SK-N-SH treated with all-trans-retinoic acid at 6 μM for 48 hours (cell line): ENCODE measurements around the gene ARID4B.

ENCODE experiments used
- BACH2 ChIP-seq: fragments of 250-450 bp; sonication (Bioruptor Pico); IDR thresholded peaks from 2 replicates; pipeline ENCODE4 v1.9.0; 2021; ENCODE audit warnings: mild to moderate bottlenecking, borderline replicate concordance
- CSDC2 ChIP-seq: fragments of 250-450 bp; sonication (Bioruptor Pico); IDR thresholded peaks from 2 replicates; pipeline ENCODE4 v1.5.0; 2020; ENCODE audit warnings: mild to moderate bottlenecking, moderate library complexity
- SNAI2 ChIP-seq: fragments of 250-450 bp; sonication (Bioruptor Pico); IDR thresholded peaks from 2 replicates; pipeline ENCODE4 v1.5.0; 2020; ENCODE audit warnings: mild to moderate bottlenecking, moderate library complexity
- TOX ChIP-seq: fragments of 250-450 bp; sonication (Bioruptor Pico); IDR thresholded peaks from 2 replicates; pipeline ENCODE4 v1.8.0; 2021; ENCODE audit warnings: mild to moderate bottlenecking, moderate library complexity, borderline replicate concordance
- ZNF70 ChIP-seq: fragments of 450-650 bp; formaldehyde crosslinking; IDR thresholded peaks from 2 replicates; pipeline ENCODE4 v1.5.0; 2020; ENCODE audit warnings: mild to moderate bottlenecking, moderate library complexity
- TF ChIP-seq, protein P1 (sequence below): fragments of 250-450 bp; sonication (Bioruptor Pico); IDR thresholded peaks from 2 replicates; pipeline ENCODE4 v1.5.1; 2020; ENCODE audit warnings: low read depth, mild to moderate bottlenecking, moderate library complexity
- TF ChIP-seq, protein P2 (sequence below): fragments of 250-450 bp; sonication (Bioruptor Pico); IDR thresholded peaks from 2 replicates; pipeline ENCODE4 v1.8.0; 2021; ENCODE audit warnings: low read depth, mild to moderate bottlenecking, moderate library complexity, borderline replicate concordance

GRCh38 chr1:235313931-235314678 is 13.9 kb downstream of the ARID4B start:
- TF ChIP-seq BACH2 (CRISPR knock-in tag): no peak
- TF ChIP-seq, protein P1, sequence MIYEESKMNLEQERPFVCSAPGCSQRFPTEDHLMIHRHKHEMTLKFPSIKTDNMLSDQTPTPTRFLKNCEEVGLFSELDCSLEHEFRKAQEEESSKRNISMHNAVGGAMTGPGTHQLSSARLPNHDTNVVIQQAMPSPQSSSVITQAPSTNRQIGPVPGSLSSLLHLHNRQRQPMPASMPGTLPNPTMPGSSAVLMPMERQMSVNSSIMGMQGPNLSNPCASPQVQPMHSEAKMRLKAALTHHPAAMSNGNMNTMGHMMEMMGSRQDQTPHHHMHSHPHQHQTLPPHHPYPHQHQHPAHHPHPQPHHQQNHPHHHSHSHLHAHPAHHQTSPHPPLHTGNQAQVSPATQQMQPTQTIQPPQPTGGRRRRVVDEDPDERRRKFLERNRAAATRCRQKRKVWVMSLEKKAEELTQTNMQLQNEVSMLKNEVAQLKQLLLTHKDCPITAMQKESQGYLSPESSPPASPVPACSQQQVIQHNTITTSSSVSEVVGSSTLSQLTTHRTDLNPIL (CRISPR knock-in tag): no peak
- TF ChIP-seq SNAI2: no peak
- TF ChIP-seq, protein P2, sequence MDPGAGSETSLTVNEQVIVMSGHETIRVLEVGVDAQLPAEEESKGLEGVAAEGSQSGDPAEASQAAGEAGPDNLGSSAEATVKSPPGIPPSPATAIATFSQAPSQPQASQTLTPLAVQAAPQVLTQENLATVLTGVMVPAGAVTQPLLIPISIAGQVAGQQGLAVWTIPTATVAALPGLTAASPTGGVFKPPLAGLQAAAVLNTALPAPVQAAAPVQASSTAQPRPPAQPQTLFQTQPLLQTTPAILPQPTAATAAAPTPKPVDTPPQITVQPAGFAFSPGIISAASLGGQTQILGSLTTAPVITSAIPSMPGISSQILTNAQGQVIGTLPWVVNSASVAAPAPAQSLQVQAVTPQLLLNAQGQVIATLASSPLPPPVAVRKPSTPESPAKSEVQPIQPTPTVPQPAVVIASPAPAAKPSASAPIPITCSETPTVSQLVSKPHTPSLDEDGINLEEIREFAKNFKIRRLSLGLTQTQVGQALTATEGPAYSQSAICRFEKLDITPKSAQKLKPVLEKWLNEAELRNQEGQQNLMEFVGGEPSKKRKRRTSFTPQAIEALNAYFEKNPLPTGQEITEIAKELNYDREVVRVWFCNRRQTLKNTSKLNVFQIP (CRISPR knock-in tag): no peak
- no peak for TF ChIP-seq ZNF70 (CRISPR knock-in tag)
- TF ChIP-seq CSDC2 (CRISPR knock-in tag): no peak
- no peak for TF ChIP-seq TOX (CRISPR knock-in tag)
